ENCODE results near the gene CREB5.

Gene CREB5

DNA sequence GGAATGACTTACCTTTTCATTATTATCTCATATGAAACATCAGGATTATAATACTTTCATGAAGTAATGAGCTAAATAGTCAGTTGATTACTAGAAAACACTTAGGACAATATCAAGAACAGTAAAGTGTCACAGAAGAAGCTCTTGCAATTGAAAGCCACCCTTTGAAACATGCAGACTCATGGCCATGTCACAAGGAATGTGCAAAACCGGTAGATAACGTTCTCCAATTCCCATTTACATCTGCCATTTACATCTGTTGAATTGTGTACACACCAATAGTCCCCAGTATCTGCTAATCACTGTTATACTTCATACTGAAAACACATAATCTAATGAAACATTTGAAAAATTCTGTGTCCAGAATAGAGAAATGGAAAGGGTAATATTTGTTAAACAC is 237.5 kb downstream of the CREB5 start:
- no peak for DNase-seq

DNA sequence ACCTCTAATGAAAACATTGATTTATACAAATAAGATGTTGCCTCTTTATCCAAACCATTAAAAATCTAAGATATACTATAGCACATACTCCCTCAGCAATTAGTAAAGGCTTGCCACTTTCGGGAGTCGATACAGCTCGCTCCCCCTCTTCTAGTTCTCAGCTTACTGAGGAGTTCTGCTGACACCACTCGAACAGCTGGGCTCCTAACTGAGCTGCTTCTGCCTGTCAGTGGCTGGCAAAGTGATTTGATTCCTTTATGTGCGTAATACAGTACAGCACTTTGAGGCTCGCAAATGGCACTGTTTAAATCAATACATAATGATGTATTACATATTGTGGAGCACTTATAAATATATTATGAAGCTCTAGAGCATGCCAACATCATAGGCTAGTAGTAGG is 241.8 kb downstream of the CREB5 start:
- DNase-seq = no peak

DNA sequence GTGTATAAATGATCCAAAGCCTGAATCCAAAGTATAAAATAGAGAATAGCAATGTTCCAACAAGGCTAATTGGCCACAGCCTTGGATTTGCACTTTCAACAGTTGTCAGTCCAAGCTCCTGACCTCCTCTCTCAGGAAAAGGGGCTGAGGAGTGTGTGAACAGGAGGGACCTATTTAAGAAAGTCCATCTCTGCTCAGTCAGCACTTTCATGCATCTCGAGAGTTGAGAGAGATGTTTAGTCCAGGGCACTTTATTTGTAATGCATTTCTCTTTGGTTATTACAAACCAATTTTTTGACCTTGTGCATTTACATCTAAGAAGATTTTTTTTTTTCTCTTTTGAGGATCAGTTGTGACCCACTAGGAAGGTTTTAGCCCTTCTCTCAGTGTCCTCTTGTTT is 244.2 kb downstream of the CREB5 start:
- no peak for DNase-seq

DNA sequence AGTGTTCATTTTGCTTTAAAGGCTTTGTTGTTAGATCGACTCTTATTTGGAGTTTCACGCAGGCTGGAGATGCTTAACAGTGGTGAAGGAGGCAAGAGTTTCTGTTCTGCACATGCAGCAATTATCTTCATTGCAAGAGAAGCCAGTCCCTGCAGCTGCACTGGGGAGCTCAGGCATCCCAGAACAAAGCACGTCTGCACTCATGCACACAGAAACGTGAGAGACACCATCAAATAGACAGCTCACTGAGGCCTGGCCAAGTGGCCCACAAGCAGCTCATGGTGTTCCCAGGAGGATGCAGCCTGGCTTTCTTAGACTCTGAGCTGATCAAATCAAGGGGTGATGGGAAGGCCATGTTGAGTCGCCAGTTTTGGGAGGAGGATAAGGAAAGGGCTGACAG is 246.1 kb downstream of the CREB5 start:
- no peak for DNase-seq

DNA sequence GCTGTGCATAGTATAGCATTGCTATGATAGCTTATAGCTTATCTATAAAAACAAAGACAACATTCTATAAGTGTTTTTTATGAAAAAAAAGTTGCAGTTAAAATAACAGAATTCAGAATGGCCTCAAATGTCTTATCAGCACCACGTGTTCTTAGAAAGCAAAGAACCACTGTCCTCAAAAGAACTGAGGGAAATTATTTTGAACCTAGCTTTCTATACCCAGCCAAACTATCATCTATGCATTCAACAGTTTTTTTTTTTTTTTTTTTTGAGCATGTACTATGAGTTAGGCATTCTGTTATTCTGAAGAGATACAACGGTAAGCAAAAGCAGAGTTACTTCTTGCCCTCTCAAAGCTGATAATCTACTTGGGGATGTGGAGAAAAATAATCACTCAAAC is 247.8 kb downstream of the CREB5 start:
- DNase-seq = no peak

DNA sequence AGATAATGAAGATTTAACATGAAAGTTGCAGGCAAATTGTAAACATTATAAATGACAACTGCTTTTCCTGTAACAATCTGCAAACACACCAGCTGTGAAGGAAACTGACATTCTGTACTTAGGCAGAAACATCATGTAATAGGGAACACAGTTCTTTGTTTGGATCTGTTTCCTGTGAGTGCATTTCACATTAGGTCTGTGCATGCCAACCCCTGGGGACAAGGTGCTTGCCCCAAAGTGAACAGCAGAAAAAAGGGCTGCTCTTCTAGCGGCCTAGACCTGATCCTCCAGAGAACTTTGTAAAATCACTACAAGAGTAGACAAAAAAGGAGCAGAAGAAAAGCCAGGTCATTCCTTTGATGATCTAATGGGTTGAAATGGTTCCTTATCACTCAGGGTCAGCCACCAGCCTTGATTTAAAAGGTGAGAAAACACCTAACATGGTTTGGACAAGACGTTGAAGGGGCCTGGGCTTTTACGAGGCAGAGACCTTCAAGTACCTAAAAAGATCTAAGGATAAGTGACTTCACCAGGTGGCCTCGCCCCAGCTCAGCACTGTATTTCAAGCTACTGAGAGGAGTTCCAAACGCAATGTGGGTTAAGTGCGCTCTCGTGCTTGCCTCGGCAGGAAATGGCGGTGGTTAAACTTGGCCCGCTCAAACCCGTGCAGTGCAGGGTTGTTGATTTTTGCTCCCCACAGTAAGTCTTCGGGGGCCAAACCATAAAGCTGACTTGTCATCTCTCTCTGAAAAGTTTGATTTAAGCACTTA is 249.7 kb downstream of the CREB5 start:
- peak in 1 of 5 experiments; percentile 74 for DNase-seq

DNA sequence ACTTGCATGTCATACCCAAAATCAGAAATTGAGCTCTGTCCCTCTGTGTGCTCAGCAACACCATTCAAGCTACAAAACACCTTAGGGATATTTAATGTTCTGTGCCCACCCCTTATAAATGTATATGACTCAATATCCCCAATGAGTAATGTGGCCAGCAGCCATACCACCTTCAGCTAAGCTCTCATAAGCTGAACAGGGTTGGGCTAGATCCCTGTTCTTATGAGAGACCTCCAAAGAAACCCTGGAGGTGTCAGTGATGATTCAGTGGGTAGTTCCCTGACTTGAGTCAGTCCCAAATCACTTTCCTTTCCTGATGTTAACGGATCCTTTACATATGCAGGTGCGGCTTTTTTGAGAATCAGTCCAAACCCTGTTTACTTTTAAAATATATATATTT is 253.8 kb downstream of the CREB5 start:
- DNase-seq = no peak

DNA sequence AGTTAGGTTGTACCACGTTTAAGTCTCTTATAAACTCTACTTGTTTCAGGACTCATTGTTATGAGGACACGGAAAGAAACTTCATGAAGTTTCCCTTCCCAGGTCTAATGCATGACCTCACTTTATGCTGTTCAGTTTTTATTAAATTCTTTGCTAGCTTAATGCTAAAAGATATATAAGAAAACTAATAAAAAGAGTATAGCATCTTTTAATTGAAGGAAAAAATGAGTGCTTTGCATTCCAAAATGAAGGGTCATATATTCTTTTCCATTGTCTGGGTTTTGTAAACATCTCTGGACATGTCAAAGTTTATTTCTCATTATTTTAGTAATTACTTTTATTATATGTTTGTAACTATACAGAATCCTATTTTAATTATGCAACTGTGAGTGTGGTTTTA is 255.8 kb downstream of the CREB5 start:
- DNase-seq = no peak

DNA sequence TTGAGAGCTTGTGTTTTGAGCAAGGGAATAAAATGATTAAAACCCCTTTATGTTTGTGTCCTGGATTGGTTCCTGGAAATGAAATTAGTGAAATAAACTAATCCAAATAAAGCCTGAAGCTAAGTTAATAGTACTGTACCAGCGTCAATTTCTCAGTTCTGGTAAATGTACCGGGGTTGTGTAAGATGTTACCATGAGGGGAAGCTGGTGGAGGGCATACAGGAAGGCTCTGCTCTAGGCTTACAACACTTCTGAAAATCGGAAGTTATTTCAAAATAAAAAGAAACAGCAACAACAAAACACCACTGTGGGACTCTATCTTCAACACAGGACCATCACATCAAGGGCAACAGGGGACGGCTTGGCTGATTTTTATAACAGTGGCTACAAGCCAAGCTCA is 257.0 kb downstream of the CREB5 start:
- DNase-seq = no peak

DNA sequence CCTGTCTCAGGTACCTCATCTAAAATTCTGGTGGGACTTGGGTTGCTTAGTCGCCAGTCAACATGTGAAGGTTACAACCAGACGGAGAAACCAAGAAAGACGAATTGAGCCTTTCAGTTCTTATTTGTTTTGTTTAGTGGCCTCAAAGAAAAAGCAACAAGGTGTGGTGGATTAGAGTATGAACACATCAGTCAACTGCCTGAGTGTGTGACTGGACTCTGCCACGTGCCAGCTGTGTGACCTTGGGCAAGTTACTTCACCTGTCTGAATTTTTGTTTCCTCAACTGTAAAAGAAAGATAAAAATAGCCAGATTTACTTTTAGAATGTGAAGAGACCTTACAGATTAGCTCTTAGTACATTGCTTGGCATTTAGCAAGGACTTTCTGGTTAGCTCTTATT is 259.2 kb downstream of the CREB5 start:
- no peak for DNase-seq

DNA sequence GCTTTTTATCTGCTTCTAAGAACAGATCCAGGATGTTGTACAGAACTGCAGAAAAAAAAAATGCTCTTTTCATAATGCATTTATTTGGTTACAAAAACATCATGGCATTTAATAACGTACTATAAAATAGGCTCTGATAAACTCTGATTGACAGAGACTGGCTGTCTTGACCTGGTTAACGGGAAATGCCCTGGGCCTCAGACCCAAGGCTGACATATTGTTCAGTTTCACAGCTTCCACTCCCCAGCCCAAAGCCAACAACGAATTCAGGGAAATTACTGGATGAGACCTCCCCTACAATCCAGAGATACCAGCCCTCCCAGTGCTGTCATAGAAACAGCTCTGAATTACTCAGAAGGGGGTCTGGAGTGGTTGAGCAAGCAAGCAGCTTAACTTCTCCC is 260.1 kb downstream of the CREB5 start:
- no peak for DNase-seq

DNA sequence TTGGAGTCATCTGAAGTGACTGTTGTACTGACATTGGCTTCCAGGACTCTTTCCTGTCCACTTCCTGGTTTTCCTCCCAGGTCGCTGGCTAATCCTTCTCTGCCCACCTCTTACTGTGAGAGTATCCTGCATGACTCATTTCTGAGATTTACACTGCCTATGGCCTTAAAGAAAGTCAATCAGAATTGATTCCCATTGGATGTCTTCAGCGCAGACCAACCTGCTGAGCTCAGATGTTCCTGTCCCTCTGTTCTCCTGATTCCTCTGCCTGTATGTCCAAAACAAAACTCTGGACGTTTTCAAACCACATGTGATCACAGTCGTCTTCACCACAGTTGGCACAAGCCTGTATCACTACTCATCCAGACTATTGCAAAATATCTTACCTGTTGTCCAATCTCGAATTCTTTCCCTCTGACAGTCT is 262.1 kb downstream of the CREB5 start:
- no peak for DNase-seq

DNA sequence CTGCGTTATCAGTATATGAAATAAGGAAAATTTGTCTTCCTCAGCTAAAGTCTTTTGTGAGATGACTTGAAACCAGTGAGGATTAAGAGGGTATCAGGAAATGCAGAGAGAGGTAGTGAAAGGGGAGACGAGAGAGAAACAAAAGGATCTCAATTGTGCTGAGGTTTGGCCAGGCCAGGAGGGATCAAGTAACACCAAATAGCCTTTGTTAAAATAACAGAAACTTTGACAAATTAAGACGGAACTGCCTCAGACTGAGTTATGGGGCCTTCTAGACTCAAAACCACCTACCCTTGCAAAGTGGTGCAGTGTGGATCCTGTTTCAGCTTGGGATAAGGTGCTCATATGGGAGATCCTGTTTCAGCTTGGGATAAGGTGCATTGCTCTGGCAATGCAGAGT is 263.1 kb downstream of the CREB5 start:
- no peak for DNase-seq

DNA sequence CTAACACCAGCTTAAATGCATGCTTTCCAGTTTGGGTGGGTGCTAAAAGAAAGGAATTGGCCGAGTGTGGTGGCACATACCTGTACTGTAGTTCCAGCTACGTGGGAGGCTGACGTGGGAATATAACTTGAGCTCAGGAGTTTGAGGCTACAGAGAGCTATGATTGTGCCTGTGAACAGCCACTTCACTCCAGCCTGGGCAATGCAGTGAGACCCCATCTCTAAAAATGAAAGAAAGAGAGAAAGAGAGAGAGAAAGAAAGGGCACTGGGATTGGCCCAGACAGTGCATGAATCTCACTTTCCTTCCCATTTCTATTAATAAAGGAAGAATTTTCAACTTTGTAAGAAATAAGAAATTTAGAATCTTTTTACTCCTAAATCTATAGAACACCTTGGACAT is 265.4 kb downstream of the CREB5 start:
- no peak for DNase-seq

DNA sequence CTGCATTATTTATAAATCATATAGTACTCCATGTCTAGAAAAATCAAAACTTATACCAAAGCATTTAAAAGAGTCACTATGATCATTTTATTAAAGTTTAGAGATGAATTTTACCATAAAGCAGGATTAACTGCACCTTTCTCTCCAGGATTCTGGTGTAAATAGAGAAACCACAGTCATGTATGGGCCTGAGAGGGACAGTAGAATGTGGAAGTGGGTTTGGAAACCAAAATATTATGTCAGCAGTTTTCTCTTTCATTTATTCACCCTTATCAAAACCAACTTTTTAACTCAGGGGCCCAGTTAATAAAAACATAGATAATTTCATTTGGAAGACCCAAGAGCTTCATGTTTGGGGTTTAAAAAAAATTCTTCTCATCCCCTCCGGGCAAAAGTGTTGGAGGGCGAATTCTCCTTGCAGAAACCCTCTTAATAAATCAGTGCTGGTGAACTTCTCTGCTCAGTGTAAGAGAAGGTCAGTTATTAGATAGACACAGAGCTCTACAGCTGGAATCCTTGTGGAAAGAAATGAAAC is 266.2 kb downstream of the CREB5 start:
- no peak for DNase-seq

DNA sequence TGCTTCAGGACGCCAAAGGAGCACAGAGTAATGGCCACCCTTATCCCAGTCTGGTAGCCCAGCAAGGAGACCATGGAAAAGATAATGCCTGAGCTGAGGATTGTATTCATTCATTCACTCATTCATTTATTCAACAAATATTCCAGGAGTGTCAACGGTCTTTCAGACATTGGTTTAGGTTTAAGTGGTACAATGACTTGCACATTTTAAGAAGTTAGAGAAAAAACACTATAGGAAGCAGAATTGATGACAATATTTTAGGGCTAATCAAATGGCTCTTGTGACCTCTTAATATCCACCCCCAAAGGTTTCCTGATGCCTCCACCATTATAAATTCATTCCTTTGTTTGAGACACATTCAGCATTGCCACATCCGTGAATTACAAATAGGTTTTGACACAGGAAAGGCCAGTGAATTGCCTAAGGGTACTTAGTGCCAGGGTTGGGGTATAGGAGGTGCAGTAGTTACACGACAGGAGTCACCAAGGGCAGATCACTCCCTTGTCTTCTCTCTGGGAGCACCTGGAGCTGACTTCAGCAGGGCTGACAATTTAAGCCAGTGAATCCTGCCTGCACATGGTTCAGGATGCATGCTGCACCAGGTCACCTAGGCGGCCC is 269.5 kb downstream of the CREB5 start:
- DNase-seq = no peak

DNA sequence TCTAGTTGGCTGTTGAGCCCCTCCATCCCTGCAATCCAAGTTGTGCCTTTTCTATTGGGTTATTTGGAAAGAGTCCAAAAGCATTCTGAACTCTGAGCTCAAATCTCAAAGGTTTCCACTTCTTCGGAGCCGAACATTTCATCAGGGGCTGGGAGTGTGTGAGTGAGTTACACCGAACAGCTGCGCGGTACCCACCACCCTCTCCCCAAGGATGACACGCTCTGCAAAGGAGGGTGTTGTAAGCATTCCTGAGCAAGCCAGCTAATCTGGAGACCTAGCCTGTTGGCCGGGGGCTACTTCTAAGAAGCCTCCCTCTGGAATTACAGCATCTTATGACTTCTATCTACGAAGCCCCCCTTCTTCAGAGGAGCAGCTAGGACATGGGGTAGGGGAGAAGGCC is 270.5 kb downstream of the CREB5 start:
- DNase-seq = no peak

DNA sequence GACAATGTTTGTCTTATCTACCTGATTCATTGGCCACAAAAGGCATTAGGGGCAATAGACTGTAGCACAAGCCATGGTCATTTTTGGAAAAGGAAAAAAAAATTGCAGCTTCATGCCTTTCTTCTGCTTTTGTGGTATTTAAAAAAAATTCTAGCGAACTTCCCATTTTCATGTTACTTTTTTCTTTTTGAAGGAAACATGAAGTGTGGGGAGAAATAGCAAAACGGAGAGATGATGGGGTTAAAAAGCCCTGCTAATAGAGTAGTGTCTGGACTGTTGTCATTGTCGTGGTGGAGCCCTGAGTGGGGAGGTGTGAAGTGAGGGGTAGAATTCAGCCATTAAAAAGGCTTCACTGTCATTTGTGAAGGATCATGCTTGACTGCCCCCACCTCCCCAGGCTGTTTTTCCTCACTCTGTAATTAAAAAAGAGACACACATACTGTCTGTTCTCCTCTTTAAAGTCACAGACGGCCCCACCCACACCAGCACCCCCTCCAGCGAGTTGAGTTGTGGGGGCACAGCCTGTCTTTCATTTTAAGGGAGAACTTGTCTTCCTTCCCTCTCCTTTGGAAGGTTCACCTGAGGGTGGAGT is 272.4 kb downstream of the CREB5 start:
- no peak for DNase-seq

DNA sequence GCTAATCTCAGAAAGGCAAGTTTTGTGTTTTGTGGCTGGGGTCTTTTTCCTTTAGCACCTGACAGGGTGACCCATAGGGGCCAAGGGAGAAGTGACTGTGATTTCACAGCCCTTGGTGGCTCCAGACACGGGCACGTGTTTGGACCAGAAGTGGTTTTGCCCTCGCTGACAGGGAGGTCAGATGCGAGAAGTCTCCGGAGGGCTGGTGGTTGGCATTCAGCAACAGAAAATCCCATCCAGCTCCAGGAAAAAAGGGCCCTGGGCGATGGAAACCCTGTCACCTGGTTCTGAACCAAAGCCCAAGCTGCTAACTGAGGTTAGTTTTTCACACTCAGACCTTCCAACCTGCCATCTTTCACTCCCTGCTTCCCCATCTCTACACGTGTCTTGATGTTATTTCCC is 272.9 kb downstream of the CREB5 start:
- no peak for DNase-seq

DNA sequence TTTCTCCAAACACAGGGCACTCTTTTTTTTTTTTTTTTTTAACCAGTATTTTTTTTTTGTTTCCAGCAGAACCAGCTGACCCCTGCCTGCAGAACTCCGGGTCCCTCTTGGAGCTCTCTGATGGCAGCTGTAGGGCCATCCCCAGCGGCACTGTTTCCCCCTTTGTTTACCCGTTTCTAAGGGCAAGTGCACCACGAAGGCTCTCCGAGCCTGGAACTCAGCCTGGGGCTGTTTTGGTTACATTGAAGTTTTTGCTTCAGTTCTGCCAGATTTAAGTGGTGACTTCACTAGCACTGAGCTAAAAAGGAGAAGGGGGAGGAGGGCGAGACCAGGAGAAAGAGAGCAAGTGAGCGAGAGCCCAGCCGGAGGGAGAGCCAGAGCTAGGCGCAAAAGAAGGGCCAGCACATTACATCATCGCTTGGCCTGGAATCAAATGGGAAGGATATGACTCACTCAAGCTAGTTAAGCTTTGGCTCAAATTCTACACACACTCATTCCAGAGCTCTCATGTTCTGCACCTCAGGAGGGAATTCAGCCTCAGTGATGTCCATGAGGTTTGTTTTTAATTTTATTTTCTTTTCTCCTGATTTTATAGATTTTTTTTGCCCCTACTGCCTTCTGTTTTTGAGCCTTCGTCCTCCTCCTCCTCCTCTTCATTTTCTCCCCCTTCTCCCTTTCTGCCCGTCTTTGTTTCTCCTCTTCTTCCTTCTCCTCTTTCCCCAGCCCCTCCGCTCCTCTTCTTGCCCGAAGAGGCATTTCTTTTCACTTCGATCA is 273.5 kb downstream of the CREB5 start:
- DNase-seq = no peak

DNA sequence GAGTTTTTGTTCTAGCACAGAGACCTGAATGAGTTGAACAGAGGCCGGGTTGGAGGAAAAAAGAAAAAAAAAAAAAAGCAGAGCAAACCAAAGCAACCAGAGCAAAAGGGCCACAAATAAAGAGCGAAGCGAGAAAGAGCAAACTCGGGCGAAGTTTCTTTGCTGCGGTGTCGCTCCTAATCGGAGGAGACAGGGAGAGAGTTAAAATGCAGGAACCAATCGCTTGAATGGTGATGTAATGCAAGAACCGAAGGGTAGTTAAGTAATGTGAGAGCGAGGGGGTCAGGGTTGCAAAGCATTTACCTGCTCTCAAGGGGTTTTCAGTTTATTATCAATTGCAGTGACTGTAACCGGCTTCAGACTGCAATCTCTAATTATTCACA is 274.1 kb downstream of the CREB5 start:
- DNase-seq = no peak

DNA sequence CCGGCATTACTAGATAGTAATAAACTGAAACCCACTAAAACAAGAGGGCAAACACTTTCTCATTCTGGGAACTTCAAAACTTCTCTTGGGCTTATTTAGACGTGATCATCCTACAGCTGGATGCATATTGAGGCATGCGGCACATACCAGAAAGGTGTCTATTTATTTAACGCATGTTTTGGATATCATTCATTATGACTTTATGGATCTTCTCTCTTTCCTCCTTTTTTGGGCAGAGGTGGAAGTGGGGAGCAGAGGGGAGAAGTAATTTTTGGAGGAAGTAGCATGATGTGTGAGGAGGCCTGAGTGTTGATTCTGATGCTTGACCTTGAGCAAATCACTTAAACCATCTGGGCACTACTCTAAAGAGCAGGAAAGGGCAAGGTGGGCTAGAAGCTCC is 275.2 kb downstream of the CREB5 start:
- no peak for DNase-seq

DNA sequence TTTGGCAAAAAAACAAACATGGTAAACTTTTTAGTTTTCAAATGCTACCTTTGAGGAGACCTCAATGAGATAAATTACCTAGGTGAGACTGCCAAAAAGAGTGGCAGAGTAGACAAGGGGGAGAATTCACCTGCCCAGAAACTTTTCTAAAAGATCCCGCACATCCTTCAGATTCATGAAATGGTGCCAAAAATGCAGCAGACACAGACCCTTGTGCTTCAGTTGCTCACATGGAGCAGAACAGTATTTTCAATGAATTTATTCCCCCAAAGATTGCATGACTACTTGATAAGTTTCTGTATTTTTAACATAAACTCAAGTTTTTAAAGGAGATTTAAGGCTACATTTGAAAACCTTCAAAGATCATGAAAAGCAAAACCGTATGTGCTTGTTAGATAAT is 275.9 kb downstream of the CREB5 start:
- DNase-seq = no peak
